Esophagus muscularis mucosa (tissue), 3 donors: ENCODE data around the gene SOX2.

Experiments used
- EP300 ChIP-seq: sonication (generic); formaldehyde crosslinking; IDR thresholded peaks from one replicate; pipeline ENCODE4 v1.6.1; 2017; ENCODE audit warnings: antibody characterized with exemption
- TF ChIP-seq, protein P1 (sequence below), 3 experiments: fragments of 200-600 bp in 2 of 3; fragments of 450-650 bp in 1 of 3; sonication (generic) in 2 of 3; IDR thresholded peaks; one replicate each; pipeline ENCODE4 v1.5.1; 2017 to 2019; ENCODE audit warnings: antibody characterized with exemption in 3 of 3, mild to moderate bottlenecking in 2 of 3, moderate library complexity in 1 of 3

DNA sequence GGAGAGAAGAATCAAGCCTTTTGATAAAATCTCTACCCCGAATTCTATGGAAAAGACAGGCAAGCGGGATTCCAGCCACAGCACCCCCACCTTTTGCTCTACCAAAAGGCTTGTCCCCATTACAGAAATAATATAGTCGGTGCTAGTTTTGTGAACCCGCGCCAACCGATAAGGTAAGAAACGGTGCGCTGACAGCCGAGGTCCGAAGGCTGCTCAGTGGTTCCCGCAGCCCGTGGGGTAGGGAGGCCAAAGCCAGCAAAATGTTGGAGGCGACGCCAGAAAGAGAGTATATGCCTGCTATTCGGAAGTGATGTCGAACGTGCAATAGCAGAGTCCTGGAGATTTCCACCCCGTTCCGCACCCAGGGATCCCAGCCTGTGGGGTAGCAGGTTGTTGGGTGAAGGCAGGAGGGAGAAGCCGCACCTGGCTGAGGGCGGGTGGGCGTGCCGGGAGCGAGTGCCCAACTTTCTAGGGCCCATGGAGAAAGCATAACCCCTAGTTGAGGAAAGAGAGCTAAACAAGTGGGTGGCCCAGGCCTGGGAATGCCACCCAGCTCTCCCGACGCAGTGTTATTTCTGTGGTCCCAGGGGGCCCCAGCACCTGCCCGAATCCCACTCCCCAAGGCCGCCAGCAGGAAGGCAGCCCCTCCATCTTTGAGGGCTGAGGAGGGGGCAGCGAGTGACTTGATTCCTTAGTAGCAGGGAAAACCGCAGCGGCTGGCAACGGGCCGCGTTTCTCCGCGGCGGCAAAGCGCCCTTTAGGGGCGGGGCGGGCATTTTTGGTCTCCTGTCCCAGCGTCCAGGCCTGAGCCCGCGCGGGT, 7.9 kb upstream of the SOX2 start:
- TF ChIP-seq, protein P1, sequence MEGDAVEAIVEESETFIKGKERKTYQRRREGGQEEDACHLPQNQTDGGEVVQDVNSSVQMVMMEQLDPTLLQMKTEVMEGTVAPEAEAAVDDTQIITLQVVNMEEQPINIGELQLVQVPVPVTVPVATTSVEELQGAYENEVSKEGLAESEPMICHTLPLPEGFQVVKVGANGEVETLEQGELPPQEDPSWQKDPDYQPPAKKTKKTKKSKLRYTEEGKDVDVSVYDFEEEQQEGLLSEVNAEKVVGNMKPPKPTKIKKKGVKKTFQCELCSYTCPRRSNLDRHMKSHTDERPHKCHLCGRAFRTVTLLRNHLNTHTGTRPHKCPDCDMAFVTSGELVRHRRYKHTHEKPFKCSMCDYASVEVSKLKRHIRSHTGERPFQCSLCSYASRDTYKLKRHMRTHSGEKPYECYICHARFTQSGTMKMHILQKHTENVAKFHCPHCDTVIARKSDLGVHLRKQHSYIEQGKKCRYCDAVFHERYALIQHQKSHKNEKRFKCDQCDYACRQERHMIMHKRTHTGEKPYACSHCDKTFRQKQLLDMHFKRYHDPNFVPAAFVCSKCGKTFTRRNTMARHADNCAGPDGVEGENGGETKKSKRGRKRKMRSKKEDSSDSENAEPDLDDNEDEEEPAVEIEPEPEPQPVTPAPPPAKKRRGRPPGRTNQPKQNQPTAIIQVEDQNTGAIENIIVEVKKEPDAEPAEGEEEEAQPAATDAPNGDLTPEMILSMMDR (IDR thresholded peaks at IDR 0.05), result no peak
- no peak for TF ChIP-seq EP300
